Measurements from ENCODE around the gene MPDU1.
"Not testable (repeated sequence)": the region's sequence is repeated elsewhere in the genome, so short reads cannot be mapped to it uniquely, and the experiment has no call there.

MPDU1 gene

DNA sequence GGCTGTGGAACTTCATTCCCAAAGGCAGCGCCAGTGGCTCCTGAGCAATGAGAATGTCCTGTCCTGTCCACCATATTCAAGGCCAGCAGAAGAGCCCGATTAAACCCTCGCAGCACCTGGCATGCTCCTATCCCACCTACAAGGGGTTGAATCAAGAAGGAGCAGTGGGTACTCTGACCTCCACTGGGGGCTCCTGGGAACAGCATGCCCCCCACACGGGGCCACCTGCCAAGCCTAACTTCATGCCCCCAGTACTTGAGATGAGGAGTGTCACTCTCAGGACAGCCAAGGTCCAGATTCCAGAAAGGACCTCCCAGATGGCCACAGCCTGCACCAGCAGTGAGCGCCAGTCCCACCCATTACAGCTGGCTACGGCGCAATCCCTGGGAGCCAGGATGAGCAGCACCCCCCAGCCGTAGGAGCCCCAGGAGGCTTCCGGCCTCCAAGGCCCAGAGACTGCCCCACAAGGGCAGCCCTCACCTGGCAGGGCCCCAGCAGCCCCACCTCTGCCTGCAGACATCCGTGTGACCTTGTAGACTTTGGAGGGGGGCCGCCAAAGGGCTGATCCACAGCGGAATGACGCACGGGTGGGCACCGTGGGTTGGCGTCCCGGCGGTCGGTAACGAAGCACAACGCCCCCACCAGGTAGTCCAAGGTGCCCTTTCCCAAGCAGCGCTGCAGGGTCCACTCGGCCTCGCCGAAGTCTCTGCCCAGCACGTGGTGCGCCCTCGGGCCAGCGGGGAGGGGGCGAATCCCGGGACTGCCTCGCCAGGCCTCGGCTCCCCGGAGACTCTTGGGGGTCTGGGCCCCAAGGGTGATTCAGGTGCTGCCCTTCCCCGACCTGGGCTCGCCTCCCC lies 1.0 kb upstream of the MPDU1 start:
- DNase-seq: no peak

DNA sequence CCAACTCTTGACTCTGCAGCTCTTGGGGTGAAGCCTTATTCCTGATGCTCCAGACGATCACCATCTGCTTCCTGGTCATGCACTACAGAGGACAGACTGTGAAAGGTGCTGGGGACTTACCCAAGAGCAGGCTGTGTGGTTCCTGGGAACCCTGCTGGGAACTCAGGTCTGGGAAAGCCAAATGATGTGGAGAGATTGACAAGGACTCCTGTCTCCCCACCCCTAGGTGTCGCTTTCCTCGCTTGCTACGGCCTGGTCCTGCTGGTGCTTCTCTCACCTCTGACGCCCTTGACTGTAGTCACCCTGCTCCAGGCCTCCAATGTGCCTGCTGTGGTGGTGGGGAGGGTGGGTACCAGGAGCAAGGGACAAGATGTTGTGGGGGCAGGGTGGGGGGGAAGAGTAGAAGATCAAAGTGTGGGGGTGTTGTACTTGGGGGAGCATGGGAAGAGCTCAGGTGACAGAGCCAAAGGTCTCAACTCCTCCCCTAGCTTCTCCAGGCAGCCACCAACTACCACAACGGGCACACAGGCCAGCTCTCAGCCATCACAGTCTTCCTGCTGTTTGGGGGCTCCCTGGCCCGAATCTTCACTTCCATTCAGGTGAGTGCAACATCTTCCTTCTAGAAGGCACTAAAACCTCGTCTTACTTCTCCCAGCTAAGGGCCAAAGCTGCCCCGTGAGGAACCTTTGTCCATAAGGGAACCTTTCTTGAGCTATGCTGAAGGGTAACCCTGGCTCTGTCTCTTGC lies 3.2 kb downstream of the MPDU1 start:
- no peak for DNase-seq

DNA sequence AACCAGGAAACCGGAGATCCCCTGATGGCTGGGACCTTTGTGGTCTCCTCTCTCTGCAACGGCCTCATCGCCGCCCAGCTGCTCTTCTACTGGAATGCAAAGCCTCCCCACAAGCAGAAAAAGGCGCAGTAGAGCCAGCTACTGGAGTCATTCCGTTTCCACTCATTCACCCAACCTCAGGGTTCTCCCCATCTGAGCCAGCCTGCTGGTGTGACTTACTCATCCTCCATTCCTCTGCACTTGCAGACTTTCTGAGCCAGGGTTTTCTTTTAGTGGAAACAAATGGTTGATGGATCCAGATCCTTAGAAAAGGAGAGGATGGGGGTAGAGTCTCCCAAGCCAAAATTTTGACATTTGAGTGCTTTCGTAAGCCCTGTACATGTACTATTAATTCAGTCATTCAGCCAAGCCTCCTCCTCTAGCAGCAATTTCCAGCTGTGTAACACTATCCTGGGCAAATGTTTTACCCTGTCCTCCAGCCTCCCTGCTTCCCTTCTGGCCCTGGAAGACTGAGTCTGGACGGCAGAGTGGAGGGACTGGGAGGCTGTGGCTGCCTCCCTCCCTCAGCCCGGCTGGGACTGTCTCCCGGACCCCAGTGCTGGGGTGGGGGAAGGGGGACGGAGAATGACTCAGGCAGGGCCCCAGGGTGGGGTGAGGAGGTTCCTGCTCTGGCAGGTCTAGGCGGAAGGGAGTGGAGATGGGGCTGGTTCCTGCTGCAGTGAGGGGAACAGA lies 3.9 kb downstream of the MPDU1 start:
- DNase-seq: no peak

DNA sequence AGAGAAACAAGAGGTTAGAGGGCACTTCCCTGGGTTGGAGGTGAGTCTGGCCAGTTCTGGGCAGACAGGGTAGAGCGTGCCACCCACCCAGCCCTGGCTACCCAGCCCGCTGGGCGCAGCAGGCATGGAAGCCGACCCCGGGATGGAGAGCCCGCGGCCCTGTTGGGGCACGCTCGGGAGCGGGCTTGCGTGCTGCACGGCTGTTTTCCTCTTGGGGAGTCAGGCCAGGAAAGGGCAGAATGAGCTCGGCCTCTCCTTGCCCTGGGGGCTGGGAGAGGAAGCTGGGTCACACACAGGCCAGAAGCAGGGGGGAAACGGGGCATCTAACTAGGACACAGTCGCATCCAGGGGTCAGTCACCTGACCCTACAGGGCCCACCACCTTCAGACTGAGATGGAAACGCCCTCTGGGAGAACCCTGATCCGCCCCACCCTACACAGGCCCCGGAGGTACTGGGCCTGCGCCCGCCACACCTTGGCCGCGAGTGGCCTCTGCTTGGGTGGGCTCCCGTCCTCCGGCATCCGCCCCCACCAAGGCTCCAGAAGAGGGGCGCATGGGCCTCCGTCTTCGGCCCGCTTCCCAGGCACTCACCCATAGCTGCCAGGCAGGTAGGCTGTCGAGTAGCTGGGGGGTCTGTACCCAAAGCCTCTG lies 5.0 kb downstream of the MPDU1 start:
- DNase-seq: no peak

DNA sequence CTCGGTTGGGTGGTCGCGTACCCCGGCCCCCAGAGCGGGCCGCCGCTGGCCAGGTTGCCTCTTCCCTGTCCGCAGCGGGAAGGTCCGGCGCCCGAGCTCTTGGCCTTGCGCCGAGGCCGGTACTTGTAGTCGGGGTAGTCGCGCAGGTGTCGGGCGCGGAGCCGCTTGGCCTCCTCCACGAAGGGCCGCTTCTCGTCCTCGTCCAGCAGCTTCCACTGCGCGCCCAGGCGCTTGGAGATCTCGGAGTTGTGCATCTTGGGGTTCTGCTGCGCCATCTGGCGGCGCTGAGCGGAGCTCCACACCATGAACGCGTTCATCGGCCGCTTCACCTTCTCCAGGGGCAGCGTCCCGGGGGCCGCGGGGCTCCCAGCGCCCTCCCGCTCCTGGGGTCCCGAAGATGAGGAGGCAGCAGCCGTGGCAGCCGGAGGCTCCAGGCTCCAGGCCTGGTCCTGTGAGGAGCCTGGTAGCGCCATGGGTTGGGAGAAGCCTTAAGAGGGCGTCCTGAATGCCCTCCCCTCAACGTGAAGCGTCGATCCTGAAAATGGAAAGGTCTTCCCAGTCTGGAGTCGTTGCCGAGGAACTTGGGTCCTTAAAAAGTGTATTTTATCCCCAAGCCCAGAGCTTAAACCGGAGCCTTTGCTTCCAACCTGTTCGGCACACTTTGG lies 5.7 kb downstream of the MPDU1 start:
- DNase-seq: peak; percentile 71

DNA sequence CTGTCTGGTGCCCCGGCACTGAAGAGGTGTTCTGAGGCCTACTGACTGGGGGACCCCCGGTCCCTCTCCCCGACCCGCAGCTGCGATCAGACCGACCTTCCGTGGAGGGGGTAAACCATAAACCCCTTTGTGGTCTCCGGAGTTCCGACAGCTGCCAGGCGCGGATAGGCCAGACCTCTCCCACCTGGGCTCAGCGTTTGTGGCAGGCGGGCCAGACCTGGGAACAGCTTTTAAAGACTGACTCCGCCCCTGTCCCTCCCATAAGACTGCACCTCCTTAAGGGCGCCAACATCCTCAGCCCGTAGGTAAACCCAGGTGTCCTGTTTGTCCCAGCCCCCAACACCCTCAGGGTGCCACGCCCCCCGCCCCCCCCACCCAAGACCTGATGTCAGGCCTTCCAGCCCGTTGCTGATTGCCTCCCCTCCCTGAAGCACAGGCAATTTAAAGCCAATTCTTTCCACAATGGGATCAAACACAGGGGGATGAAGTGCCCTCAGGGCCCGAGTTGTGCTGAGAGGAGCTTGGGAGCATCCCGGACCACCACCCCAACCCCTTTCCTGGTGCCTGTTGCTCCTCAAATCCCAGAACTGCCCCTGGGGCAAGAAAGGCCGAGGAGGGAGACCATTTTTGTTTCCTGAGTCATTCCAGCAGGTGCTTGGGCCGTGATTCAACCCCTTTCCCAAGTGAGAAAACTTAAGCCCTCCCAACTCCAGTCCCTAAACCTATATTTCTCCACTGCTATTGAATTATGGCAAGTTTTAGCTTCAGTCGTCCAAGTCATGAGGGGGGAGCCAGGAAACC lies 6.4 kb downstream of the MPDU1 start, which contains the start of gene SOX15:
Gene SOX15 (minus strand): TSS at position 204 of the 801 bp plus-strand sequence. CDS start 418 bp downstream, outside the sequence.
- no peak for DNase-seq

DNA sequence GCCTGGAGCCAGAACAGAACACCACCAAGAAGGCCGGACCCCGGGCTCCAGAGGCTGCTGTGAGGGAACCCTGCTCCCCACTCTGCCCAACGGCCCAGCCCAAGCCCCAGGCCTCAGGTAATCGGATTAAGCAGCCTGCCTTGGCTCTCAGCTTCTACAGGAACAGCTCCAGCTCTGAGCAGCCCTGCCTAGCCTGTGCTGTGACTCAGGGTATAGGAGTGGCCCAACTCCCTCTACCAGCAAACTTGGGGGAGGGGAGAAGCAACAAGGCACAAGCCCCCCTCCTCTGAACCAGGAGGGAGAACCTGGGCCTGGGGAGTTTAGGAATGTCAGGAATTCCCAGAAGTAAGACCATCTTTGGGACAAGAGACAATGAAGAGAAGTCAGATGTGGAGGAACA lies 7.1 kb downstream of the MPDU1 start:
- DNase-seq: no peak

DNA sequence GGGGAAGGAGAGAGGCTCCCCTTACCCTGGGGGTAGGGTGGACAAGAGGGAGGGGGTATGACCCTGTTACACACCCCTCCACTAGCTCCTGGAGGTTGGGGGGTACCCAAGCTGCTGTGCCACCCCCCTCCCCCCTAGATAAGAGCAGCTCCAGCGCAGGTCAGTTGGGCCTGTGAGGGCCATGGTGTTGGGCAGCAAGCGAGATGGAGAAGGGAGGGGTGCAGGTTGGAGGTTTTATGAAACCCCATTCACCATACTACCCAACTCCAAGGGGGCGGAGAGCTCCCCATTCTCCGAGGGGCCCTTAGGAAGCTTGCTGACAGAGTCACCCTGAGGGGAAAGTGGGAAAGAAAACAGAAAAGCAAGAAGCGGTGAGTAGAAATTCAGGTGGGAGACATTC lies 7.9 kb downstream of the MPDU1 start:
- no peak for DNase-seq

DNA sequence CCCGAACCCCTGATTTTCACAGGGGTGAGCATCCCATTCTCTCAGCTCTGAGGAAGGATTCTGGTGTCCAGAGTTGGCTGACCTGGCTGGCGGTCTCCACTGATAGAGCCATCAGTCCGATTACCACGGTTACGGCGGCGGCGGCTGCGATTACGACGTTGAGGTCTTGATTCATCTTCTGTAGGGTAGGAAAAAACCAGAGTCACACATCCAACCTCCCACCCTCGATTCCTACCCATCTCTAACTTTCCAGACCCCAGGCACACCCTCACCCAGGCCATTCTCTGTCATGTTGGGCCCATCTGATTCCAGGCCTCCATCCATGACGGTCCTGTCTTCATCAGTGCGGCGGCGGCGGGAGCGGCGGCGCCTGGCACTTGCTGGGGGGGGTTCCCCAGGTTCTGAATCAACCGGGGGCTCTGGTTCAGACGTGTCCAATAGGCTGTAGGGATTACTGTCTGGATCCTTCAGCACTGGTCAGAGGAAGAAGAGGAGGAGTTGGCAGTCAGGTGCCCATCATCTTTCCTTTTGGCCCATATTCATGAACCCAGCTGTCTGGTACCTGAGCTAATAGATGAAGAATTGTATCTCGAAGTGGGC lies 8.9 kb downstream of the MPDU1 start:
- no peak for DNase-seq

DNA sequence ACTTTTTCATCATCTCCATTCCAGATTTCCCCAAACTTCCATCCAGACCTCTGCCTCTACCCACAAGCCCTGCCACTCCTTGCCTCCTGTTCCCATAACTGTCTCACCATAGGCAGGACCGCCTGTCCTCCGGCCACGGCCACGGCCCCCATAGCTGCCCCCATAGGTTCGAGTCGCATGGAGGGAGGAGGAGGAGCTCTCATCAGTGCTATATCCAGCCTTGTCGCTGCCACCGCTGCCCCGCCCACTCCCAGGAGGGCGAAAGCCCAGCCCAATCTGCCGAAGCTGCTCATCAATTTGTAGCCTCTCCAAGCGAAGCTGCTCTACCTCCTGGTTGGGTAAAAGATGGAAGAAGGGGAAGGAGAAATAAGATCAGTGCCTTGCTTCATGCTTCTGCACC lies 9.6 kb downstream of the MPDU1 start:
- DNase-seq: no peak

DNA sequence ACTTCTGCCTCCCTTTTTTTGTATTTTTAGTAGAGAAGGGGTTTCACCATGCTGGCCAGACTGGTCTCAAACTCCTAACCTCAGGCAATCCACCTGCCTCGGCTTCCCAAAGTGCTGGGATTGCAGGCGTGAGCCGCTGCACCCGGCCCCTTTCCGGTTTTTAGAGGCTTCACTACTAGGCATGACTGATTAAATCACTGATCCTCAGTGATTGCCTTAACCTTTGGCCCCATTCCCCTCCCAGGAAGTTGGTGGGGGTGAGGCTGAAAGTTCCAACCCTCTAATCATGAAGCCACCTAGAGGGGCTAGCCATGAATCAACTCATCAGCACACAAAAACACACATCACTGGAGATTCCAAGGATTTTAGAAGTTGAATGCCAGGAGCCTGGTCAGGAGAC lies 13.9 kb downstream of the MPDU1 start:
- not testable (repeated sequence) for DNase-seq

DNA sequence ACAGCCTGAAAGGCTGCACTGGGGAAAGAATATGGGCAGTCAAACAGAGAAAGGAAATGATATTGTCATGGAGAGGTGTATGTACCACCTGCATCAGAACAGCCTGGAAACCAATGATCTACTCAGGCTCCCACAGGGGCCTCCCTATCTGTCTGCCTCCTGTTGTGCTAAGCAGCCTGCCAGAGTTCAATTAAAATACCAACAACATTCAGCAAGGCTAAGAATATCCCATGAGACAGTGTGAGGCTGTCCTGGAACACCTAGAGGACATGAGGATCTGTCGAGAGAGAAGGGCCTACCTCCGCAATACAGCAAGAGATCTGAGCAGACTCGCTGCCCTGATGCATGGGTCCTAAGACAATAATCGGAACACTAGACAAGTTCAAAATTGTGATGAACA lies 22.6 kb downstream of the MPDU1 start:
- DNase-seq: no peak

DNA sequence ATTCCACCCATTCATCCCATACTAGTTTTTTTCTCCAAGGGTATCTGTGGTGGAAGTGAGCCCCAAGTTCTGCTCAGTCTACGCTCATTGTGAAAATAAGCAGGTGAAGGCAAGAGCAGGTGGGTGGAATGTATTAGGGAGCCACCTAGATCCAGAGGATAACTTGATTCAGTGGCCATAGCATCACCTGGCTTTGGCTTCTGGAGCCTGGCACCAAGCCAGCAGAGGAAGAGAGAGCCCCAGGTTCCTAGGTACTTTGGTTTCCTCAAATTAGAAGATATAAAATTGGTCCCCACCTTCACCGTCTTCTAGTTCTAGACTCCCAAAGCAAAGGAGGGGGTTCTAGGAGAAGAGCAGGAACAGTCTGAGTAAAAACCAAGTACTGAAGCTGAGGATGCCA lies 27.0 kb downstream of the MPDU1 start:
- no peak for DNase-seq

DNA sequence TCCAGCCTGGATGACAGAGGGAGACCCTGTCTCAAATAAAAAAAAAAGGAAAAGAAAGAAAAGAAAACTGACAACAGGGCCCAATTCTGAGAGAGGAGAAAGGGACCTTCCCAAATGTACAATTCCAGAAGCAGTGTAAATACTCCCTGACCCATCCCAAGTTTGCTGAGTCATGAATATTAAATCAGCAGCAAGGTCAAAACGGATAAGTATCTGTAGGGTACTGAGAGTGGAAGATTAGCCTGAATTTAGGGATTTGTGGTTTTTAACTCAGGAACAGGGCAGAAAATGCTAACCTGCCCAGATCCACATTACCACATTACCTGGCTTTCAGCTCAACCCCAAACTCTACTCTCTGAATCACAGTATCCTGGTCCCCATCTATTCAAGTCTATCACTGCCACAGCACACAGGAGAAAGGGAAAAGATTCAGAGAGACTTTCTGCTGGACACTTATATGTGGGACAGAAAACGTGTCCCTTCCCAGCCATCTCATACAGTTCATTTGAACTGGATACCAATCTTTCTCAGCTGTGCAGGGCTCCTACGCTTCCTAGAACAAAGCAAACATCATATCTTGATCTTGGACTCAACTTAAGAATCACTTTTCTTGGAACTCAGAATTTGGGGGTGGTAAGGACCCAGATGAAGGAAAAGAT lies 28.1 kb downstream of the MPDU1 start:
- no peak for DNase-seq

DNA sequence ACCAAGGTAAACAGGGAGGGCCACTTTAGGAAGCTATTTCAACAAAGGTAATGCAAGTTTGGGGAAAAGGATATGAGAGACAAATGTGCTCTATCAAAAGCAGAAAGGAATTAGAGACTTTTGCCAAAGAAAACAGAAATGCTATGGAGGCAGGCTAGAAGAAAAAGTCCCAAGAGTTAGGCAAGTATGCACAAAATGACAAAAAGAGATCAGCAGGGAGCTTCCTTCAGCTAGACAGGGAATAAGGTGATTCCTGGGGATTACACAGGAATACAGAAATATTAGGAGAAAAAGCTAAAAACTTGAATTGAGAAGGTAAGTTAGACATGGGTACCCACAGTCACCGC lies 28.6 kb downstream of the MPDU1 start:
- DNase-seq: no peak

DNA sequence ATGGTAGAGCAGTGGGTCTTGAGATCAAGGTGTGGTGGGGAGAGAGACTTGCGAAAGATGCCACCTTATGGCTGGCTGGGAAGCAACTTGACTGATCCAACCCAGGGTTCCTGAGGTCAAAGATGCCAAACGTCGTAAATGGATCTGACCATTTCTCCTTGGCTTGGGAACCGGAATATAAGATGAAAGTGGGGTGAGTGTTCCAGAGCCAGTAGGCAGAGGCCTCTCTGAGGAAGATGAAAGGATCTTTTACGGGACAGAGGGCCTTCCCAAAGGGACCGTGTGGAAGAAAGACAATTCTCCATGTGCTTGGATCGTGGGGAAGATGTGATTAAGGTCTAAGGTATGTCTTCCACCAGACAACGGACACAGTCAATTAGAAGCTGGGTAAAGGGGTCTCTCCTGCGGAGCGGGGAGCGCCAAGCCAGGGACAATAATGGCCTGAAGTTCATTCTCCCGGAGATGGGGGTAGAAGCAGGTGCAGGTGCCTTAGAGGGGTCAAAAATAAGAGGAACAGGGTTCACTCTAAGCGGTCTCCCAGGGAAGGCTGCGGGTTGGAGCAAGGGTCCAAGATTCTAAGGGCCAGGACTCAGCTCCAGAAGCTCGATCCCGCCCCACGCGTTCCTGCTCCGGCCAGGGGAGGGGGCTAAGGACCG lies 30.2 kb downstream of the MPDU1 start:
- no peak for DNase-seq

DNA sequence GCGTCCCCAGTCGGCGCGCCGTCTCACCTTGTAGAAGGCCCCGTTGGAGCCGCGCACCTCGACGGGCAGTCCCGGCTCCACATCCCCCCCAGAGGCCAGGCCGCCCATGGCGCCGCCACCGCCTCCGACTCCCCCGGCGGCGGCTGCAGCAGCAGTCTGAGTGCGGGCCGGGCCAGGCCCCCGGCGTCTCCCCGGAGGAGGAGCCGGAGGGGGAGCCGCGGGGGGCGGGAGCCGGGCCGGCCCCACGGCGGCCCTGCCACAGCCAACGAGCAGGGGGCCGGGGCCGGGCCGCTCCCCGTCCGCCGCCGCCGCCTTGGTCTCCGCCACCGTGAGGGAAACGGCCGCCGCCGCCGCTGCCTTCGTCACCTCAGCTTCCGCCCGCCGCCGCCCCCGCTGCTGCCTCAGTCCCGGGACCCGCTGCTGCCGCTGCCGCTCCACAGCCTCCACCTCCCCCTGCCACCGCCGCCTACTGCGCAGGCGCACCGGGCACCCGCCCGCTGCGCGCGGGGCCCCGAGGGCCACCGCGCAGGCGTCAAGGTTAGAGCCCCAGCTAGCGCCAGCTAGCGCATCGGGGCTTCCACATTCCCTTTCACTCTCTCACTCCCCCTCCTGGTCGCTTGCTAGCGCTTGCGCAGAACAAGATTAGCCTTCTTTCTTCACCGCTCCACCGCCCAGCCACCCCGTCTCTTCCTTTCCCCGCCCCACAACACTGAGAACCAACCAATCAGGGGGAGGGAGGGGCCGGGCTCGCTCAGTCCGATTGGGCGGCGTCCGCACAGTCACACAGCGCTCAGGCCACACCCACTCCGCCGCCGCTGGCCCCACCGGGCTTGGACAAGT lies 31.0 kb downstream of the MPDU1 start, which contains the start of gene FXR2:
Gene FXR2 (minus strand): TSS at position 473 of the 840 bp plus-strand sequence. CDS start 365 bp downstream, at position 108.
- peak; percentile 100 for DNase-seq

DNA sequence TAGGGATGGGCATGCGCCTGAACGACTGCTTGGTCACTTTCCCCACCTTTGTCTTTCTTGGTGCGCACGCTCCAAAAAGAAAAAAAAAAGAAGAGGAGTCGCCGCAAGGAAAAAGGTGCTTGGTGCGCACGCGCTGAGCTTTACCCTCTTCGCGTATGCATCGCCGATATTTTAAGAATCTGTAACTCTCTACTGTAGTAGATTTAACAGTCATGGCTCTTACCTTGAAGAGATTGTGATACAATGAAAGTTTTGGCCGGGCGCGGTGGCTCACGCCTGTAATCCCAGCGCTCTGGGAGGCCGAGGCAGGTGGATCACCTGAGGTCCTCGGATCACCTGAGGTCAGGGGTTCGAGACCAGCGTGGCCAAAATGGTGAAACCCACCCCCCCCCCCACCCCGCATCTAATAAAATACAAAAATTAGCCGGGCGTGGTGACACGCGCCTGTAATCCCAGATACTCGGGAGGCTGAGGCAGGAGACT lies 31.7 kb downstream of the MPDU1 start:
- no peak for DNase-seq

DNA sequence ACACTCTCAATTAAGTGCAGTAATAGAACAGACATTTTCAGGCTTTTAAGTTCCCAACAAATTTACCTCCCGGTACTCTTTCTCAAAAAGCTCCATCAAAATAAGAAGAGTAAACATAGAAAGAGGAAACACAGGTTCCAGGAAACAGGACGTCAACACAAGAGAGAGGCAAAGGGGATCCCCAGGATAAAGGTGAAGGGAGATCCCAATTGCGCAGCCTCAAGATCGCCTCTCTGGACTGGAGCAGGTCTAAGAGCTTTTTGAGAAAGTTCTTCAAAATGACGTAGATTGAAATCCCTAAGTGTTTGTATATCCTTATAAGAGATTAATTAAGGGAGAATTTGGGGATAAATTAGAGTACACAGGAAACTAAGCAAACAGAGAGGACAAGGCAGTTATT lies 35.0 kb downstream of the MPDU1 start:
- DNase-seq: no peak

All from CD4-positive, alpha-beta T cell treated with Interleukin-17A for 1 hour (primary cell).